NAMALWA (cell line): ENCODE measurements around the gene C11orf68.

ENCODE experiments used
- DNase-seq: peaks from one replicate; pipeline ENCODE4 v3.0.0-alpha.2; 2015; ENCODE audit warnings: low spot score

The C11orf68 gene

DNA sequence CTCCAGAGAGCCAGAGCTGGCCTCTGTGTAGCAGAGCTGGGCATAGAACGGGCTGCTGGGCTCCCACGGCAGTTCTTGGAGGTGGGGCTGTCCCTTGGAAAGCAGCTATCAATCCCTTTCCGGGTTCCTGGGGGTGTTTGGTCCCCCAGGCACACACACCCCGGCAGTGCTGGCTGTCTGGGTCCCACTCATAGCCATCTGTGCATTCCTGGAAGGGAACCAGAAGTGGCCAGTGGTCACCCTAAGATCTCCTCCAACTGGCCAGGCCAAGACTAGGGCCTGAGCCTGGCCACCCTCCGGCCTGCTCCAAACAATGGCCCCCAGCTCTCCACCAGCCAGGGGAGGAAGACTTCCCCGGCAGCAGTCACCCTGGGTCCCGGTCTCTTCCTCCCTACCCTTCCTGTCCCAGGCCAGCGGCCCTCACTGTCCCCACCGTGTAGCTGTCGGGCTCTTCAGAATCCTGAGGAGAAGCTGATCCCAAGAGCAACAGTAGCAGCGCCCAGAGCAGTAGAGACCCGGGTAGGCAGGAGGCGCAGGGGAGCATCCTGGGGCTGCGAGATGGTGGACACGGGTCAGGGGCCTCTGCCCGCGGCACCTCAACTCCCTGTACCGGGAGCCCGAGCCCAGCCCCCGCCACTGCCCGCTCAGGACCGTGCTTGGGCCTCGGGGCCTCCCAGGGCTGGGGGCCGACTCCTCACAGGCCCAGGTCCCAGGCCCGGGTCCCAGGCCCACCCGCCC lies 46.9 kb downstream of the C11orf68 start:
- no peak for DNase-seq

DNA sequence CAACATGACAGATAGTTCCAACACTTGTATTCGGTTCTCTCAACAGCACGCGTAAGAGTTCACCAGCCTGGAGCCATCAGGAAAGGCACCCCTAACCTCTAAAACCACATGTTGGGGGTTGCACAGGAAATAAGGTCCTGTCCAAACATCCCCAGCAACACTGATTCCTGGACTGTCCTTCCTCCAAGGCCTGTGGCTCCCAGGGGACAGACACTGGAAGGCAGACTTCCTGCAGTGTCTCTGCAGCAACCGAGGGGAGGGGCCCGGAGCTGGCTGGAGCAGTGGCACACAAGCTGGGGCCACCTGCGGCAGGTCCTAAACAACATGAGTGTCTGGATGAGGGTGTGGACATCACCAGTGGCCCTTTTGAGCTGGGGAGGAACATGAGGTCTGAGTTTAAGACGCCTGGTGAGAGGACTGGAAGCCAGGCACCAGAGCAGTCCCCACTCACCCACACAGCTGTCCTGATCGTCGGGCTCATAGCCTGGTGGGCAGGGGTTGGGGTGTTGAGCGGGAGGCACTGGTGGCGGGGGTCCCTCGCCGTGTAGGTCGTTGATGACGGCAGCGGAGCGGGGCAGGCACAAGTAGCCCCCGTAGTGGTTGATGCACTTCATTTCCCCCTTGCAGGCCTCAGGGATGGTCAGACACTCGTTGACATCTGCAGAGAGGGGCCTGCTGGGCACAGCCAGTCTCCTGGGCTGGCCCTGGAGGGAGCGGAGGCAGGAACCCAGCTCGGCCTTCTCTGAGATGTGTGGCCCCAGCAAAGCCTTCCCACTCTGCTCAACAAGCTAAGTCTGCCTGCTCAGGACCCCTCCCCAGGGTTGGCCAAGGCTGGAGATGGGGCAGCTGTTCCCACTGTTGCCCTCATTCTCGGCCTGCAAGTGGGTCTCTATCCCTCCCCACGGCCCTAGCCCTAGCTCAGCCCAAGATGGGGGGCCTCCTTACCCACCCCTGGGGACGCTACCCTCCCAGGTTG lies 47.9 kb downstream of the C11orf68 start:
- DNase-seq, result no peak

DNA sequence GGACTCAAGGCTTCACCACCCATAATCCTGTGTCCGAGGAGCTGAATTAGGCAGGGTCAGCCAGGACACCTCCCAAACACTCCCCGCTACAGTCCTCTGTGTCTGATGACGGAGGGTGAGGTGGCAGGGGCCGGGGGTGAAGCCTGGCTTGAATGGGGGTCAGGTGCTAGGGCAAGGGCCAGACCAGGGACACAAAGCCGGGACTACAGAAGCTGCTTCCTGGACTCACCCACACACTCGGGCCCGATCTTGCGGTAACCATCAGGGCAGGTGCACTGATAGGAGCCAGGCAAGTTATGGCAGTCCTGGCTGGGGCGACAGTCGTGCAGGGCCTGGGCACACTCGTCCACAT lies 48.6 kb downstream of the C11orf68 start:
- DNase-seq, result no peak

DNA sequence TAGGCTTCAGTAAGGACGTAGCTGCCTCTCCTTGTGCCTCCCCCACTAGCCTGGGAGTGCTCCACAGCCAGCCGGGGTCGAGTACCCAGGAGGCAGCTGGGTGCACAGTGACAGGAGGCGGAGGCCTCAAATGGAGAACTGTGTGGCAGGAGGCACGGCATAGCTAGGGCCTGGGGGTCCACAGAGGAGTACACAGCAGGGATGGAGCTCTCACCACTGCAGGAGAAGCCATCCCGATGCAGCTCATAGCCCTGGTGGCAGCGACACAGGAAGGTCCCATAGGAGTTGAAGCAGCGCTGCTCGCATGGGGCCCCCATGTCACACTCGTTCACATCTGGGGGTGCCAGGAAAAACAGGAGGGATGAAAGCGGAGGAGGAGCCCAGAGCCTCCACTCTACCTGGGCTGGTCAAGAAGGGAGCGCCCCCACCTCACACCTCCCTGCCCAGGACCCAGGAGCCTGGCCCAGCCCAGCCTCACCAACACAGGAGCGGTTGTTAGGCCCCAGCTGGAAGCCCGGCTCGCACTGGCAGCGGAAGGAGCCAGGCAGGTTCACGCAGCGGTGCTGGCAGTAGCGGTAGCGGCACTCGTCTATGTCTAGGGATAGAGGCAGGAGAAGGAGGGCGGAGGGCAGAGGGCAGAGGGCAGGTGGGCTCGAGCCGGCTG lies 49.1 kb downstream of the C11orf68 start:
- no peak for DNase-seq

DNA sequence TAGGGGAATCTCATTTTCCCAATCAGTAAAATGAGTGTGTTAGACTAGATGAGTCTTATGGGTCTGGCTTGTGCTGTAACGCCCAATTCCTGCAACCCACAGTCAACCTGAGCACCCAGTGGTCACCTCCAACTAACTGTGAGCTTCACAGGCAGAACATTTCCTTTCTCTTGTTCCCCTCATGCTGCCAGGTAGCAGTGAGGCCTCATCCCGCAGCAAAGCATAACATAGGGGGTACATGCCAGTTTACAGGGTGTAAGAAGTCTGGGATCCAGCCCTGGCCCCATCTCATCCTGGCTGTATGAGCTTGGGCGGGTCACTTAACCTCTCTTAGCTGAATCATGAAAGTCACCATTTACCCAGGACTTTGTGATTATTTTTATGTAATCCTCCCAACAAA lies 50.0 kb downstream of the C11orf68 start:
- no peak for DNase-seq

DNA sequence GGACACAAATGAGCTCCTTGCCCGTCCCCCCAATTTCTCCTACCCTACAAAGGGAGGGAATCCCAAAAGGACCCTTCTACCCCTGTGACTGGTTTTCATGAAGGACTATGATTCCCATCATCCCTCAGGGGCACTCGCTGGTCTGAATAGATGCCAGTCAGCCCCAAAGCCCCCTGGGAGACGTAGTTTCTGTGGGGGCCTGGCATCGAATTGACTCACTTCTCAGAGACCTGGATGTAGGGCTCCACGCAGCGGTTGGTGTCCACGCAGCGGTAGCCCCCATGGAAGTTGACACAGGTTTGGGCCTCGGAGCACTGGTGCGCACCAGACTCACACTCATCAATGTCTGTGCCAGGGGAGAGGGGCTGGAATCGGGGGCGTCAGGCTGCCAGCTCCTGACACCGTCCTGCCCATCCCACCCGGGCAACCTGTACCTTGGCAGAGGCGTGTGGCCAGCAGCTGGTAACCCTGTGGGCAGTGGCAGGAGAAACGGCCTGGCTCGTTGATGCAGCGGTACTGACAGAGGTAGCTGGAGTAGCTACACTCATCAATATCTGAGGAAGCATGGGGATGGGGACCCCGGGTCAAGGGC lies 50.7 kb downstream of the C11orf68 start:
- DNase-seq, result peak; percentile 40

DNA sequence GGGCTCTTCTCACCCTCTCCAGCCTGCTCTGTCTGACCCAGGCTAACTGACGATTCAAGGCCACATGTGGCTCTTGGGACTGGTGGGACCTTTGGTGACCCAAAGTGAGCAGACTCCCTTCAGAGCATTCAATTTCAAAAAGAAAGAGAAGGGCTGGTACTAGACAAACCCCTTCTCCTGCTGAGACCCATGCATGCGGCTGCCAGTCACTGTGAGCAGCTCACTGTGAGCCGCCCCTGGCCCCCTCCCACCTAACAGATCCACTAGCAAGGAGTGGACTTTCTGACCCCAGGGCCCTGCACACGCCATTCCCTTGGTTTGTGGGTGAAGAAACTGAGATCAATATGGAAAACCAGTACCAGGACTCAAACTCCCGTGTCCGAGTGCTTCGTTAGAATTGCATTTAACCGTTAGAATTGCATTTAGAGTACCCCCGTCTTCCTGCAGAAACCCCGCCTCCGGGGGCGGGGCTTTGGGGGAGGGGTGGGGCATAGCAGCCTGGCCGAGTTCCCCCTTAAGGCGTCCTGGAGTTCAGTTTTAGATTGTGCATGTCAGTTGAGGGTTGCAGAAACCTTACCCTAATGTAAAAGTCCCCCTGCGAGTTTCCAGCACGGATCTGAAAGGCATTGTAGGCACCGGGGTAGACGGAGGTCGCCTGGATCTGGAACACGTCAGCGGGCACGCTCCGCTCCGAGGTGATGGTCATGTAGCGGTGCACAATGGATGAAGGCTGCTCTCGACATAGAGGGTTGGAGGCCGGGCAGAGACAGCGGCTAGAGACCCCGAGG lies 51.4 kb downstream of the C11orf68 start:
- DNase-seq, result peak; percentile 61
